GM13977 (cell line): ENCODE measurements around the gene TSBP1.

Source experiments
- DNase-seq: peaks from one replicate; pipeline ENCODE4 v3.0.0; 2012; ENCODE audit warnings: low spot score
- in situ Hi-C: fragments of 300-500 bp; cut with MboI; formaldehyde crosslinking; loops from one replicate; pipeline ENCODE4 v1.12.0; 2022; ENCODE audit warnings: low sequenced_read_pairs, low pct_unique_long_range_greater_than_20kb, mixed read lengths, inconsistent platforms; ENCODE audit not compliant: unreplicated experiment
- TF ChIP-seq, protein P1 (sequence below): IDR thresholded peaks from 2 replicates; pipeline ENCODE4 v1.5.1; 2012; ENCODE audit warnings: mild to moderate bottlenecking, control low read depth; ENCODE audit not compliant: insufficient read depth; ENCODE audit errors: extremely low read depth, missing control alignments

Gene TSBP1

GRCh38 chr6:32355018-32355417 lies 16.7 kb downstream of the TSBP1 start:
- DNase-seq: no peak
- in situ Hi-C loops: no loop called here
- TF ChIP-seq, protein P1, sequence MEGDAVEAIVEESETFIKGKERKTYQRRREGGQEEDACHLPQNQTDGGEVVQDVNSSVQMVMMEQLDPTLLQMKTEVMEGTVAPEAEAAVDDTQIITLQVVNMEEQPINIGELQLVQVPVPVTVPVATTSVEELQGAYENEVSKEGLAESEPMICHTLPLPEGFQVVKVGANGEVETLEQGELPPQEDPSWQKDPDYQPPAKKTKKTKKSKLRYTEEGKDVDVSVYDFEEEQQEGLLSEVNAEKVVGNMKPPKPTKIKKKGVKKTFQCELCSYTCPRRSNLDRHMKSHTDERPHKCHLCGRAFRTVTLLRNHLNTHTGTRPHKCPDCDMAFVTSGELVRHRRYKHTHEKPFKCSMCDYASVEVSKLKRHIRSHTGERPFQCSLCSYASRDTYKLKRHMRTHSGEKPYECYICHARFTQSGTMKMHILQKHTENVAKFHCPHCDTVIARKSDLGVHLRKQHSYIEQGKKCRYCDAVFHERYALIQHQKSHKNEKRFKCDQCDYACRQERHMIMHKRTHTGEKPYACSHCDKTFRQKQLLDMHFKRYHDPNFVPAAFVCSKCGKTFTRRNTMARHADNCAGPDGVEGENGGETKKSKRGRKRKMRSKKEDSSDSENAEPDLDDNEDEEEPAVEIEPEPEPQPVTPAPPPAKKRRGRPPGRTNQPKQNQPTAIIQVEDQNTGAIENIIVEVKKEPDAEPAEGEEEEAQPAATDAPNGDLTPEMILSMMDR: no peak

- TF ChIP-seq, protein P1: no peak
- in situ Hi-C loops: no loop called here
- DNase-seq: no peak
Measured at GRCh38 chr6:32353348-32353747, 18.4 kb downstream of the TSBP1 start.

DNA sequence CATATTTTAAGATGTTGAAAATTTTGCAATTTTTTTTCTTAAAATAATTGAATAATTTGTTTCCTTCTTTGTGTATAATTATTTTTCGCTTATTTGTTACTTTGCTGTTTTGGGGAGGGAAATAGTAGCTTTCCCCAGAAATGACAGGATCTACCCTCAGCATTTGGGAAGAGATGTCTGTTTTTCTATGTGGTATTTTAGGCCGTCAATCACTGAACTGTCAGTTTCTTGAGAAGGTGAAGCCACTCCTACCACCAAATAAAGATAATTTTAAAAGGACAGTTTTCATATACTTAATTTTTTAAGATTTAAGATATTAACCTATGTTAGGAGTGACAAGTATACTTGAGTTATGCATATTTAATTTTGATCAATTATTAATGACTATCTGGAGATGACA lies 31.5 kb downstream of the TSBP1 start:
- no peak for DNase-seq
- in situ Hi-C loops: no loop called here
- TF ChIP-seq, protein P1: no peak

DNA sequence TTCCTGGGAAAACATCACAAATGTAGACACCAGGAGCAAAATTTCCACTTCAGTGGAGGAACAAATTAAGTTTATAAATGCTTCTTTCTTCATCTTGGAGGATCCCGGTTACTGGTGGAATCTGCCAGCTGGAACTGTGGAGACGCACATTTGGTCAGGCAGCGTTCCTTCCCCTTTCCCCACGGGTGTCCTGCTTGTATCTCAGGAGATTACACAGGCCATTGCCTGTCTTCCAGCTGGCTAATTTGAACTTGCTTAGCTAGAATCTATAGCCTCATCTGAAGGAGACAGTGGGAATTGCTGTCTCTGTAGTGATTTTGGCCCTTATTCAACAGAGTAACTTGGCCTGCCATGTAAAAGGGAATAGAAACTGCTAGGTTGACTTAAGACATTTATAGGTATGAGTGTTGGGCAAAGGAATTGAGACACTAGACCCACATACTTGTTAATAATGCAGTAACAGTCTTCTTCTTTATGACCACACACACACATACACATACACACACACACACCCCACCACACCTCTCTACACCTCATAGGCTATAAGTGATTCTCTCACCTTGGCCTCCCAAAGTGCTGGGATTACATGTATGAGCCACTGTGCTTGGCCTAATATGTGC lies 34.4 kb downstream of the TSBP1 start:
- in situ Hi-C loops: no loop called here
- TF ChIP-seq, protein P1: no peak
- no peak for DNase-seq

DNA sequence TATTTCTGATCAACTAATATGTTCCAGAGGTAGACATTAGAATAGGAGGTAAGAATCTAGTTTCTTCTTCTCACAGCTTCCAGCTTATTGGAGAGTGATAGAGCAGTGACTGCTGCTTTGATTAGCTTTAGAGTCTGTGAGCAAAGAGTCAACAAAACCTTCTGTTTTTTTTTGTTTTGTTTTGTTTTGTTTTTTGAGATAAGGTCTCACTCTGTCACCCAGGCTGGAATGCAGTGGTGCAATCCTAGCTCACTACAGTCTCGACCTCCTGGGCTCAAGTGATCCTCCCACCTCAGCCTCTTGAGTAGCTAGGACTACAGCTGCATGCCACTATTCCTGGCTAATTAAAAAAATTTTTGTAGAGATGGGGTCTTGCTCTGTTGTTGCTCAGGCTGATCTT lies 39.3 kb downstream of the TSBP1 start:
- TF ChIP-seq, protein P1: no peak
- in situ Hi-C loops: no loop called here
- no peak for DNase-seq

DNA sequence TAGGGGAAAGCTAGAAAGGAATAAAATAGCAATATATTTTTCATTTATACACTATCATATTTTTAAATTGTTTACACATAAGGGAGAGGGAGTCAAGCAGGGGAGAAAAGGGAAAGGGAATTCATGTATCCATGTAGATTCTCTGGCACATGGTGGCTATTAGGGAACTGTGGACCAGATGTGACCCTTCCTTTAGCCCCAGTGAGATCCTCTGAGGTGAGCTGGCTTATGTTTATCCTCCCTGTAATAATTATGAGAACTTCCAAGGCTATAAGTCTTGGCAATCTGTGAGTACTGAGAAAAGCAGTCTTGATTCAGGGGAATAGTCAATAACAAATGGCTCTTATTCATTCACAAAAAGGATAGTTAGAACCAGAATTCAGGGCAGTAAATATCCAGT lies 42.6 kb downstream of the TSBP1 start:
- in situ Hi-C loops: no loop called here
- DNase-seq: no peak
- TF ChIP-seq, protein P1: no peak
